Stimulated activated CD8-positive, alpha-beta memory T cell treated with anti-CD3 and anti-CD28 coated beads, Interleukin-15, amount 100 ng/mL, for 4 hours (primary cell): ENCODE results near the gene APOE.

Experiments
- DNase-seq, 2 donors: peaks; one replicate each; pipeline ENCODE4 v3.0.0-alpha.2; 2020; ENCODE audit warnings: low read depth in 2 of 2

APOE gene

GRCh38 chr19:44951179-44952159 lies 45.9 kb downstream of the APOE start:
- DNase-seq, result peak in 1 of 2 donors; percentile 42

- DNase-seq, result no peak
Observed at GRCh38 chr19:44954278-44954648, 48.7 kb downstream of the APOE start.

GRCh38 chr19:44954649-44955504 lies 49.3 kb downstream of the APOE start, which contains the start of gene CLPTM1:
Gene CLPTM1 (plus strand): TSS chr19:44955380. CDS start chr19:44955396, 16 bp downstream.
- peak; percentile 92 to 93 for DNase-seq

- no peak for DNase-seq
Observed at GRCh38 chr19:44955505-44956439, 50.2 kb downstream of the APOE start.

- DNase-seq, result no peak
Observed at GRCh38 chr19:44957526-44957925, 51.9 kb downstream of the APOE start.

- DNase-seq, result no peak
Observed at GRCh38 chr19:44958090-44958489, 52.5 kb downstream of the APOE start.
